Measurements from ENCODE around the gene RELT. TPM values are rescaled to one million over a fixed set of nuclear protein-coding genes. Genes with fewer than 3 reads are reported as not detected.

Gene RELT
- total RNA-seq, 1 donor, result 4.0 TPM

DNA sequence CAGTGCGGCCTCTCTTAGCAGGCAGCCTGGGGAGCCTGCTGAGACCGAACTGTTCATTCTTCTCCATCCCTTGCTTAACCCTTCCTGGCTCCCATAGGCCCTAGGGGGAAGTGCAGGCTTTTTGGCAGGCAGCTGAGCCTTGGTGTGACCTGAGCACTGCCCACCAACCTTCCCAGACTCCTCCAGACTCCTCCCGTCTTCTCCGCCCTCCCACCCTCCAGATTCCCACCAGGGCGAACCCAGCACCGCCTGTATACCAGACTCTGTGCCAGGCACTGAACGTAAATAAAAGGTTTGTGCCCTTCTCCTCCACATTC, 7.9 kb downstream of the RELT start:
- Histone ChIP-seq H3K4me1 (ENCODE audit: insufficient read depth, low read length) (peaks cover 11% of the 10 kb centered on the region), H3K27me3 (ENCODE audit: insufficient read depth, low read length) (no peaks in the 10 kb centered on the region), H3K4me2 (ENCODE audit: insufficient read depth, low read length) (no peak overlapping the region), H3K79me2 (ENCODE audit: insufficient read depth, low read length) (peaks cover 100% of the 10 kb centered on the region), H2AFZ (ENCODE audit: low read length) (no peak overlapping the region), H3K4me3 (ENCODE audit: insufficient read depth, low read length) (no peak overlapping the region), H4K20me1 (ENCODE audit: insufficient read depth, low read length) (peaks cover 54% of the 10 kb centered on the region), H3K36me3 (ENCODE audit: insufficient read depth, low read length) (no peaks in the 10 kb centered on the region), H3K9me3 (ENCODE audit: low read depth, low read length) (no peaks in the 10 kb centered on the region), H3K27ac (ENCODE audit: low read depth, low read length) (no peak overlapping the region)
- no peak for DNase-seq (ENCODE audit: insufficient read length, low spot score, missing footprints)
- TF ChIP-seq, protein P1, sequence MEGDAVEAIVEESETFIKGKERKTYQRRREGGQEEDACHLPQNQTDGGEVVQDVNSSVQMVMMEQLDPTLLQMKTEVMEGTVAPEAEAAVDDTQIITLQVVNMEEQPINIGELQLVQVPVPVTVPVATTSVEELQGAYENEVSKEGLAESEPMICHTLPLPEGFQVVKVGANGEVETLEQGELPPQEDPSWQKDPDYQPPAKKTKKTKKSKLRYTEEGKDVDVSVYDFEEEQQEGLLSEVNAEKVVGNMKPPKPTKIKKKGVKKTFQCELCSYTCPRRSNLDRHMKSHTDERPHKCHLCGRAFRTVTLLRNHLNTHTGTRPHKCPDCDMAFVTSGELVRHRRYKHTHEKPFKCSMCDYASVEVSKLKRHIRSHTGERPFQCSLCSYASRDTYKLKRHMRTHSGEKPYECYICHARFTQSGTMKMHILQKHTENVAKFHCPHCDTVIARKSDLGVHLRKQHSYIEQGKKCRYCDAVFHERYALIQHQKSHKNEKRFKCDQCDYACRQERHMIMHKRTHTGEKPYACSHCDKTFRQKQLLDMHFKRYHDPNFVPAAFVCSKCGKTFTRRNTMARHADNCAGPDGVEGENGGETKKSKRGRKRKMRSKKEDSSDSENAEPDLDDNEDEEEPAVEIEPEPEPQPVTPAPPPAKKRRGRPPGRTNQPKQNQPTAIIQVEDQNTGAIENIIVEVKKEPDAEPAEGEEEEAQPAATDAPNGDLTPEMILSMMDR (IDR thresholded peaks at IDR 0.05; ENCODE audit: extremely low read depth, low read depth, low read length), result no peak

DNA sequence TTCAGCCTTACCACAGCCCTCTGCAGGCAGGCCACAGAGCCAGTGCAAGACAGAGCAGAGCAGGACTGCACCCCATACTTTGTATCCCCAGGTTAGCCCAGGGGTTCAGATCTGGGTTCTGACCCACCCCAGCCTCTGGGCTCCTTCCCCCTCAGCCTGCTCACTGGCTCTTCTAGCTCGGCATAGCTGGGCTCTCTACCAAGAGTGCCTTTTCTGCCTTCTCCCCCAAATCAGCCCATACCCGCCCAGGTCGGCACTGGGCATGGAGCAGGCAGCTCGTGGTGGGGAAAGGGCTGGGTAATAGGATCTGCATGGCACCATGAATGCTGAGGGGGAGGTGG, 8.3 kb downstream of the RELT start:
- Histone ChIP-seq H3K79me2 (ENCODE audit: insufficient read depth, low read length) (peaks cover 98% of the 10 kb centered on the region), H3K4me1 (ENCODE audit: insufficient read depth, low read length) (peaks cover 8% of the 10 kb centered on the region)
- peak; percentile 67 for DNase-seq (ENCODE audit: insufficient read length, low spot score, missing footprints)

DNA sequence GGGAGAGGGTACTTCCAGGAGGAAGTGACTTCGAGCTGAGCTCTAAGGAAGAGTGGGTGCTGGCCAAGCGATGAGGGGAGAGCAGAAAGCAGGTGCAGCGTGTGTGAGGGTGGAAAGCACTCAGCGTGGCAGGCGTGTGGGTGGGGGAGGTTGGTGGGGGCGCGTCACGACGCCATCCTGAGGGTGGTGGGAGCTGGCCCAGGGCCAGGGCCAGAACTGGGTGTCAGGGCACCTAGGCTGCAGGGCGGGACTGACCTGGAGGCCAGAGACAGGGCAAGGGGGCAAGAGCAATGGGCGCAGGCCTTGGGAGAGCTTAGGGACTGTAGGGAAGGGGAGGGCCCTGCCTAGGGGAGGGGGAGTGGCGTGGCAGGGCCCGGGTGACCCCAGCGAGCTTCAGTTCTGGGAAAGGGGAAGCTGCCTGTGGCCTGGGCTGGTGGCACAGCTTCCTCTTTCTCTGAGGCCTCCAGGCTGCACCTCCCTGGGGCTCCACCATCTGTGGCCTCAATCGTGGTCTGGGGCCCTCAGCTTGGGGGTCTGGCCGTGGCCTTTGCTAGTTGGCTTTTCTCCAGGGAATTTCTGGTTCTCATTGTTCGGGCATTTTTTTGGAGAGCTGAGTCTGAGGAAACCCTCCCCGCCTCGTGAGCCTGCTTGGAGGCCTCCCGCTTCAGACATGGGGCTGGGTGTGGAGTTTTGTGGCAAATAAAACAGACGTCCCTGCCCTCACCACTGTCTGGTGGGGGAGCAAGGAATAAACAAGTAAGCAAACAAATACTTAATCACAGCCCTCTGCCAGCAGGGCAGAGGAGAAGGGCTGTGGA, 8.9 kb downstream of the RELT start:
- Histone ChIP-seq H3K79me2 (ENCODE audit: insufficient read depth, low read length) (peaks cover 98% of the 10 kb centered on the region), H3K9me3 (ENCODE audit: low read depth, low read length) (no peaks in the 10 kb centered on the region), H3K4me1 (ENCODE audit: insufficient read depth, low read length) (peaks cover 8% of the 10 kb centered on the region), H3K4me3 (ENCODE audit: insufficient read depth, low read length) (no peak overlapping the region), H4K20me1 (ENCODE audit: insufficient read depth, low read length) (peaks cover 51% of the 10 kb centered on the region), H3K36me3 (ENCODE audit: insufficient read depth, low read length) (no peaks in the 10 kb centered on the region), H2AFZ (ENCODE audit: low read length) (no peak overlapping the region), H3K27ac (ENCODE audit: low read depth, low read length) (peak overlapping the region; percentile 28), H3K4me2 (ENCODE audit: insufficient read depth, low read length) (no peak overlapping the region), H3K27me3 (ENCODE audit: insufficient read depth, low read length) (no peaks in the 10 kb centered on the region)
- DNase-seq (ENCODE audit: insufficient read length, low spot score, missing footprints), result peak; percentile 60
- TF ChIP-seq, protein P1 (IDR thresholded peaks at IDR 0.05; ENCODE audit: extremely low read depth, low read depth, low read length), result no peak

More for the DNA sequence above, 8.3 kb downstream of the RELT start:
- no peak overlapping the region for H3K4me2 ChIP-seq (ENCODE audit: insufficient read depth, low read length)
- H3K27me3 ChIP-seq (ENCODE audit: insufficient read depth, low read length), result no peaks in the 10 kb centered on the region
- peaks cover 51% of the 10 kb centered on the region for H4K20me1 ChIP-seq (ENCODE audit: insufficient read depth, low read length)
- TF ChIP-seq, protein P1 (IDR thresholded peaks at IDR 0.05; ENCODE audit: extremely low read depth, low read depth, low read length), result no peak
- H3K27ac ChIP-seq (ENCODE audit: low read depth, low read length), result no peak overlapping the region
- H3K4me3 ChIP-seq (ENCODE audit: insufficient read depth, low read length), result no peak overlapping the region
- H2AFZ ChIP-seq (ENCODE audit: low read length), result no peak overlapping the region
- no peaks in the 10 kb centered on the region for H3K9me3 ChIP-seq (ENCODE audit: low read depth, low read length)
- H3K36me3 ChIP-seq (ENCODE audit: insufficient read depth, low read length), result no peaks in the 10 kb centered on the region

DNA sequence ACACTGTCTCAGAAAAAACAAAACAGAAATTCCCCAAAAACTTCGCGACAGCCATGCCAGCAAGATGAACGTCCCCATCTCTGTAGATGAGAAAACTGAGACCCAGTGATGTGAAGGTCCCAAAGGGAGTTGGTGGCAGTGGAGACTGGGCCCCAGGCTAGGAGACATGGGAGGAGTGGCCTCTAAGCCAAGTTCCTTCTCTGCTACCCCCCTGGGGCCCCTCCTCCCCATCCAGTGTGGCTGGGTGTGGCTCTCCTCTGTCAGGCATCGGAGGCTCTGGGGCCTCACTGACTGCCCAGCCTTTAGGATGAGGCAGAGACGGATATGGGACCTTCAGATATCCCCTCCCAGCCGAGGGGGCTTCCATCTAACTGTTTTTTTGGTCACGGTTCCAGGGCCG, 9.8 kb downstream of the RELT start:
- Histone ChIP-seq H3K79me2 (ENCODE audit: insufficient read depth, low read length) (peaks cover 98% of the 10 kb centered on the region), H2AFZ (ENCODE audit: low read length) (no peak overlapping the region), H3K4me1 (ENCODE audit: insufficient read depth, low read length) (peaks cover 8% of the 10 kb centered on the region), H4K20me1 (ENCODE audit: insufficient read depth, low read length) (peaks cover 52% of the 10 kb centered on the region), H3K4me3 (ENCODE audit: insufficient read depth, low read length) (no peak overlapping the region), H3K9me3 (ENCODE audit: low read depth, low read length) (no peaks in the 10 kb centered on the region), H3K4me2 (ENCODE audit: insufficient read depth, low read length) (no peak overlapping the region), H3K36me3 (ENCODE audit: insufficient read depth, low read length) (no peaks in the 10 kb centered on the region), H3K27ac (ENCODE audit: low read depth, low read length) (no peak overlapping the region), H3K27me3 (ENCODE audit: insufficient read depth, low read length) (no peaks in the 10 kb centered on the region)
- TF ChIP-seq, protein P1 (IDR thresholded peaks at IDR 0.05; ENCODE audit: extremely low read depth, low read depth, low read length), result no peak
- DNase-seq (ENCODE audit: insufficient read length, low spot score, missing footprints), result peak; percentile 55
